HepG2 (cell line): ENCODE measurements around the gene UAP1L1. TPM values are rescaled to one million over a fixed set of nuclear protein-coding genes. Genes with fewer than 3 reads are reported as not detected.
A peak's percentile ranks its signal among the peaks of the same experiment; 100 is the strongest.

ENCODE experiments used
- CHD4 ChIP-seq: fragments of 200-600 bp; sonication (generic); IDR thresholded peaks from 2 replicates; pipeline ENCODE4 v1.7.0; 2017; ENCODE audit warnings: mild to moderate bottlenecking, low read length, borderline replicate concordance
- ELF1 ChIP-seq: sonication (generic); formaldehyde crosslinking; IDR thresholded peaks from 2 replicates; pipeline ENCODE4 v1.4.0; 2020; ENCODE audit warnings: missing genetic modification reagents
- IRF2 ChIP-seq: IDR thresholded peaks from 2 replicates; pipeline ENCODE4 v1.6.1; 2018; ENCODE audit warnings: missing genetic modification reagents, missing compliant biosample characterization
- MBD4 ChIP-seq: IDR thresholded peaks from 2 replicates; pipeline ENCODE4 v1.6.1; 2012; ENCODE audit warnings: low read length, inconsistent platforms, borderline replicate concordance
- MED1 ChIP-seq: sonication (generic); formaldehyde crosslinking; IDR thresholded peaks from 2 replicates; pipeline ENCODE4 v1.4.0; 2020; ENCODE audit warnings: missing genetic modification reagents
- MEF2D ChIP-seq: sonication (generic); formaldehyde crosslinking; IDR thresholded peaks from 2 replicates; pipeline ENCODE4 v1.5.1; 2020; ENCODE audit warnings: mild to moderate bottlenecking, missing genetic modification reagents
- ZNF550 ChIP-seq: sonication (generic); formaldehyde crosslinking; IDR thresholded peaks from 2 replicates; pipeline ENCODE4 v1.4.0; 2020; ENCODE audit warnings: mild to moderate bottlenecking, missing genetic modification reagents, borderline replicate concordance
- ZNF790 ChIP-seq: sonication (generic); formaldehyde crosslinking; IDR thresholded peaks from 2 replicates; pipeline ENCODE4 v1.8.0; 2022; ENCODE audit warnings: missing genetic modification reagents, mild to moderate bottlenecking, borderline replicate concordance
- polyA plus RNA-seq, 8 experiments: library from polyadenylated mRNA; depleted of rRNA in 3 of 8; stranded (reverse) in 7 of 8; unstranded in 1 of 8; fragments of >200 nt; fragmentation: Illumina TruSeq in 4 of 8; extraction: Trizol in 4 of 8; gene quantifications; 2 replicates each; pipeline versions ENCODE4 v1.2.1 to v1.2.3, GENCODE V29; 2011 to 2016; ENCODE audit warnings: low read depth in 4 of 8, missing spikeins in 1 of 8, mixed read lengths in 1 of 8; ENCODE audit not compliant: insufficient read depth in 1 of 8
- total RNA-seq, 5 experiments: library from RNA; depleted of rRNA; stranded (reverse); fragments of >200 nt; fragmentation: Illumina TruSeq; extraction: Trizol; gene quantifications; 2 replicates each; pipeline ENCODE4 v1.2.3, GENCODE V29; 2016; ENCODE audit warnings: low read depth in 1 of 5
- TF ChIP-seq, protein P1 (sequence below): IDR thresholded peaks from 2 replicates; pipeline ENCODE4 v1.6.1; 2012; ENCODE audit warnings: inconsistent platforms
- TF ChIP-seq, protein P2 (sequence below): sonication (generic); formaldehyde crosslinking; IDR thresholded peaks from 2 replicates; pipeline ENCODE4 v1.8.1; 2023; ENCODE audit warnings: mild to moderate bottlenecking, inconsistent platforms, moderate library complexity, missing genetic modification reagents, borderline replicate concordance
- TF ChIP-seq, protein P3 (sequence below): sonication (generic); formaldehyde crosslinking; IDR thresholded peaks from 2 replicates; pipeline ENCODE4 v1.4.0; 2020; ENCODE audit warnings: missing genetic modification reagents, borderline replicate concordance

UAP1L1 gene
- total and polyA plus RNA-seq, 2 of the 13 experiments (the other 11 are each of a cell fraction or from before 2014, with no cell fraction given), result 5.4 to 6.4 TPM

DNA sequence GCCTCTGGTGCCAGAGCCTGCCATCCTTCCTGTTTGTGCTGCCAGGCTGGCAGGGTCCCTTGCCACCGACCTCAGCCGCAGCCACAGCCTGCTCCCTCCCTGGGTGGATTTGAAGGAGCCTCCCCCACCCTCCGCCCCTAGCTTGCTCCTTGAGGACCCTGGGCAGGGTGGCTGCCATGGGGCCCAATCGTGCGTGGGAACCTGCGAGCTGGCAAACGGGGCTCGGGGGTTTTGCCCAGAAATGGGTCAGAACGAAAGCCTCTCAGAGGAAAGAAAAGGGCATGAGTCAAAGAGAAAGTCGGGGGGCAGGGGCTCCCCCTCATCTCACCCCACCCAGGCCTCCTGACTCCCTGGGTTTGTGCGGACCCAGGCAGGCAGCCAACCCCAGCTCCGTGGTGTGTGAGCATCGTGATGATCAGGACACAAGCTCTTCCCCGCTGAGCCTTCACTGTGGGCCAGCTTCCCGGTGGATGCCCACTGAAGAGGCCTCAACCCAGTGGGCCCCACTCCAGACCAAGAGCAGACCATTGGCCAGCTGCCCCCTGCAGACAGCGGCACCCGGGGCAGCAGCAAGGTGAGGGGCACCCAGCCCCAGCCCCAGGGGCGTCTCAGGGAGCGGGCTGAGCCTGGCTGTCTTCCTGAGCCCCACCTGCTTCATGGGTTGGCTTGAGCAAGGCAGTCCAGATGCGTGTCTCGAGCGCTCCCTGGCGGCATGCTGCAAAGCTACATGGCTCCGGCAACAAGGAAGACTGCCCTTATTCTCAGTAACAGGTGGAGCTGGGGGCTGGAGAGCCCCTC is 42.4 kb upstream of the UAP1L1 start (continued):
- TF ChIP-seq CHD4, result no peak
- TF ChIP-seq, protein P1, sequence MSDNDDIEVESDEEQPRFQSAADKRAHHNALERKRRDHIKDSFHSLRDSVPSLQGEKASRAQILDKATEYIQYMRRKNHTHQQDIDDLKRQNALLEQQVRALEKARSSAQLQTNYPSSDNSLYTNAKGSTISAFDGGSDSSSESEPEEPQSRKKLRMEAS, result peak; percentile 2; the same call in 1 of the 2 replicates
- TF ChIP-seq IRF2 (CRISPR knock-in tag), result 0 out of 2 replicates have a peak, but pooled peaks have one; percentile 53
- no peak for TF ChIP-seq MED1 (CRISPR knock-in tag)
- no peak for TF ChIP-seq MBD4
- no peak for TF ChIP-seq ZNF550
- no peak for TF ChIP-seq MEF2D (CRISPR knock-in tag)
- TF ChIP-seq, protein P2, sequence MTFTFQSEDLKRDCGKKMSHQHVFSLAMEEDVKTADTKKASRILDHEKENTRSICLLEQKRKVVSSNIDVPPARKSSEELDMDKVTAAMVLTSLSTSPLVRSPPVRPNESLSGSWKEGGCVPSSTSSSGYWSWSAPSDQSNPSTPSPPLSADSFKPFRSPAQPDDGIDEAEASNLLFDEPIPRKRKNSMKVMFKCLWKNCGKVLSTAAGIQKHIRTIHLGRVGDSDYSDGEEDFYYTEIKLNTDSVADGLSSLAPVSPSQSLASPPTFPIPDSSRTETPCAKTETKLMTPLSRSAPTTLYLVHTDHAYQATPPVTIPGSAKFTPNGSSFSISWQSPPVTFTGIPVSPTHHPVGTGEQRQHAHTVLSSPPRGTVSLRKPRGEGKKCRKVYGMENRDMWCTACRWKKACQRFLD (CRISPR knock-in tag), result no peak
- peak; percentile 48 for TF ChIP-seq ELF1 (CRISPR knock-in tag)
- TF ChIP-seq, protein P3, sequence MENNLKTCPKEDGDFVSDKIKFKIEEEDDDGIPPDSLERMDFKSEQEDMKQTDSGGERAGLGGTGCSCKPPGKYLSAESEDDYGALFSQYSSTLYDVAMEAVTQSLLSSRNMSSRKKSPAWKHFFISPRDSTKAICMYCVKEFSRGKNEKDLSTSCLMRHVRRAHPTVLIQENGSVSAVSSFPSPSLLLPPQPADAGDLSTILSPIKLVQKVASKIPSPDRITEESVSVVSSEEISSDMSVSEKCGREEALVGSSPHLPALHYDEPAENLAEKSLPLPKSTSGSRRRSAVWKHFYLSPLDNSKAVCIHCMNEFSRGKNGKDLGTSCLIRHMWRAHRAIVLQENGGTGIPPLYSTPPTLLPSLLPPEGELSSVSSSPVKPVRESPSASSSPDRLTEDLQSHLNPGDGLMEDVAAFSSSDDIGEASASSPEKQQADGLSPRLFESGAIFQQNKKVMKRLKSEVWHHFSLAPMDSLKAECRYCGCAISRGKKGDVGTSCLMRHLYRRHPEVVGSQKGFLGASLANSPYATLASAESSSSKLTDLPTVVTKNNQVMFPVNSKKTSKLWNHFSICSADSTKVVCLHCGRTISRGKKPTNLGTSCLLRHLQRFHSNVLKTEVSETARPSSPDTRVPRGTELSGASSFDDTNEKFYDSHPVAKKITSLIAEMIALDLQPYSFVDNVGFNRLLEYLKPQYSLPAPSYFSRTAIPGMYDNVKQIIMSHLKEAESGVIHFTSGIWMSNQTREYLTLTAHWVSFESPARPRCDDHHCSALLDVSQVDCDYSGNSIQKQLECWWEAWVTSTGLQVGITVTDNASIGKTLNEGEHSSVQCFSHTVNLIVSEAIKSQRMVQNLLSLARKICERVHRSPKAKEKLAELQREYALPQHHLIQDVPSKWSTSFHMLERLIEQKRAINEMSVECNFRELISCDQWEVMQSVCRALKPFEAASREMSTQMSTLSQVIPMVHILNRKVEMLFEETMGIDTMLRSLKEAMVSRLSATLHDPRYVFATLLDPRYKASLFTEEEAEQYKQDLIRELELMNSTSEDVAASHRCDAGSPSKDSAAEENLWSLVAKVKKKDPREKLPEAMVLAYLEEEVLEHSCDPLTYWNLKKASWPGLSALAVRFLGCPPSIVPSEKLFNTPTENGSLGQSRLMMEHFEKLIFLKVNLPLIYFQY (CRISPR knock-in tag), result no peak
- no peak for TF ChIP-seq ZNF790 (CRISPR knock-in tag)
